GM21619 (cell line): ENCODE results near the gene ULK2.
"Not testable (repeated sequence)": the region's sequence is repeated elsewhere in the genome, so short reads cannot be mapped to it uniquely, and the experiment has no call there.

Source experiments
- ATAC-seq: cut with Tn5 transposase; IDR thresholded peaks from one replicate; pipeline ENCODE4 v1.9.1; 2021; ENCODE audit not compliant: unreplicated experiment

Gene ULK2

GRCh38 chr17:19867329-19868078 lies at the start of gene ULK2:
TSS of gene ULK2 (minus strand) at chr17:19867936. CDS start at chr17:19867417, 519 bp downstream.
- no peak for ATAC-seq

DNA sequence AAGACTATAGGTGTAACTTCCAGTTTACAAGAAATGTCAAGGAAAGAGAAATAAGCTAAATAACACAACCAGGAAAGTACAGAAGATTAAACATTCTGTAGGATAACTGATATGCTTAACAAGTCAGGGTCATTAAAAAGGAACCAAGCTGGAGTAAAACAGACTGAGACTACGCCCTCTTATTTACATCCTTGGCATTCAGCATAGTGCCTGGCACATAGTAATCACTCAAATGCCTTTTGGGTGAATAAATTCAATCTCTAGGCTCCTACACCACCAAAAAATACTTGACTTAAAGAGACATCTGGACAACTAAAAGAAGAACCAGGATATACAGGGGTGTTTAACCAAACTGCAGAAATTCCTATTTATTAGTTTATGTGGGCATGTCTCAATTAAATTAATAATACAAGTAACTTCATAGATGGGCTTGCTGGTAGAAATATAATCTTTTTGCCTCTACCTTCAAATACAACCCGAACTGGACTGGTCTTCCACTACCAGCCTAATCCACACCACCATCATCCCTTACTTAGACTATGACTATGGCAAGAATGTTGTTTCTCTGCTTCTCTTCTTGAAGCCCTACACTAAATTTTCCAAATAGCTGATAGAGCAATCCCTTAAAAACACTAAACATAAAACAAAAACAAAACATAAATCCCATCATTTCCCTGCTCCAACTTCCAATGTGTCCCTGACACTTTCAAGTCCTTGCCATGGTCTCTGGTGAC lies 47.7 kb upstream of the ULK2 start:
- no peak for ATAC-seq

GRCh38 chr17:19911033-19911432 lies 43.3 kb upstream of the ULK2 start:
- no peak for ATAC-seq

DNA sequence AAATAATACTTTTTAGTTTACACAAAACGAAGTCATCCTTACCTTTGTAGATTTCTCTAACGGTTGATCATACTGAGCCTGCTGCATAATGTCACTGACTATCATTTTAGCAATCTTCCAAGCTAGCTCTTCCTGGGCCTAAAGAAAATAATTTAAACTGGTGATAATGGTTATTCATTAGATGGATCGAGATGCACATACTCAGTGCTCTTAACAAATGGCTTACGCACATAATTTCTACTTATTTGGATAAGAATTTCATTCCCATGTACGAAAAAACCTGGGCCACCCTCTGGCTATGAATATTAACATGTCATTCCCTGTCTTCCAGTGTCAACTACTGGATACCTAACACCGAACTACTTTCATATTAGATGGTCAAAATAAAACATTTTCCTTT lies 41.4 kb upstream of the ULK2 start:
- ATAC-seq, result no peak

- ATAC-seq, result no peak
These were observed 37.8 kb upstream of the ULK2 start for GRCh38 chr17:19905502-19905901.

DNA sequence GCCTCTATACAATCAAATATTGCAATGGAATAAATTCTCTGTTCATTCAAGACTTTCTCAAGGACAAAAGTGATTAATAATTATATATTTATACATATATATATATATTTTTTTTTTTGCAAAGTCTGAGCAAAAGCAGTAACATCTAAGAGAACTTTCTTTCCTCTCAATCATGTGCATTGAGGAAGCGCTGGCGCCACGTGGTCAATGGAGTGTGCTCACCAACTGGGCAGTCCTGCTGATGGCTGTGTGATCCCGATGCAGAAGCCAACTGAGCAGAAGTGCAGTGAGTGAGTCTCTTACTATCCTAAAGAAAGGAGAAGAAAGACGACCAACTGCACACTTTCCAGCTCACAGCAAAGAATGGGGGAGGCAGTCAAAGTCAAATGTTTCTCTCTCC lies 37.2 kb upstream of the ULK2 start:
- ATAC-seq, result no peak

GRCh38 chr17:19904412-19904811 lies 36.7 kb upstream of the ULK2 start:
- ATAC-seq, result no peak

DNA sequence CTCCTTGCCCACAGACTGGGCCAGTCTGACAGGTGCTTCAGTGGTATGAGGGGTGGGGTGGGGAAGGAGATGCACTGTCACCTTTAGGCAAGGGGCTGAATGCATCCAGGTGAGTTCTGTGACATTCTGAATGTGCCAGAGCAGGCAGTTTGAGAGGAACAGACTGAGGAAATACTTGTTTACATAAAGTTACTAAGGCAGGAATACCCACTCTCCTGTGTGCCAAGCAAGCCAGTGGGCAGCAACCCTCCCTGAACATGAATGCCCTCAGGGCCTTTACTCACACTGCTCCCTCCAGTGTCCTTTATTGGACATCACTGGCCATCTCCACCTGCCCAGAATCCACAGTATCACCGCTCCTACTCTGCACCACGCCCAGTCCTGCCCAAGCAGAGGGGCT lies 33.1 kb upstream of the ULK2 start:
- no peak for ATAC-seq

- ATAC-seq, result no peak
These were observed 30.2 kb upstream of the ULK2 start for GRCh38 chr17:19897903-19898302.

- no peak for ATAC-seq
These were observed 29.5 kb upstream of the ULK2 start for GRCh38 chr17:19897090-19897837.

DNA sequence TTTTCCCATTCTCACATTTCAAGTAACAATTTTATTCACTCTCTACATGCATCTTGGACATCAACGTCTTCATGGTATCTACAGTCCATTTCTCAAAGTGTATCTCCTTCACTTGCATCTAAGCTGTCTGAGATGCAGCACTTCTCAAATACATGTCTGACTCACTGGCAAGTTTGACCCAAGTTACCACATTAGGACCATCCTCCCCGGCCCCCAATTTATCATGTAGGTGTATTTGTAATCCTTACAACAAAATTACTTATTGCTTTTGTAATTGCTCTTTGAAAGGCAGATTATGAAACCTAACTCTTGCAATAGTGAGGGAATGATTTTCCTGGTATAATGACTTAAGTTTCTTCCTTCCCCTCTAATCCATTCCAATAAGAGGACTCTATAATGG lies 28.9 kb upstream of the ULK2 start:
- ATAC-seq, result no peak

- not testable (repeated sequence) for ATAC-seq
These were observed 22.8 kb upstream of the ULK2 start for GRCh38 chr17:19890554-19890953.

DNA sequence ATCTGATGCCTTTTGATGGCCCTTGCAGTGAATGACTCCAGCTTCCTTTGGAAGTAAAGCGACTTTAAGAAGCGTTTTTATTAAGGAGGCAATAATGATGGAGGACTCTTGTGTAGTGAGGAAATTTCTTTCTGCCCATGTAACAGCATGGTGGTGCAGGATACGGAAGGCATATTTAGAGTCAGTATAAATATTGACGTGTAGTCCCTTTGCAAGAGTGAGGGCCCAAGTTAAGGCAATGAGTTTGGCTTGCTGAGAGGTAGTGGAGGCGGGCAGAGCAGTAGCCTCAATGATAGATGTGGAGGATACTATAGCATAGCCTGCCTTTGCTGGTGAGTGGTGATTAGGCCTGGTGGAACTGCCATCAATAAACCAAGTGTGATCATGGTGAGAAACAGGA lies 22.3 kb upstream of the ULK2 start:
- not testable (repeated sequence) for ATAC-seq

GRCh38 chr17:19886116-19886515 lies 18.4 kb upstream of the ULK2 start:
- ATAC-seq, result no peak

- no peak for ATAC-seq
These were observed 15.9 kb upstream of the ULK2 start for GRCh38 chr17:19883537-19884215.

DNA sequence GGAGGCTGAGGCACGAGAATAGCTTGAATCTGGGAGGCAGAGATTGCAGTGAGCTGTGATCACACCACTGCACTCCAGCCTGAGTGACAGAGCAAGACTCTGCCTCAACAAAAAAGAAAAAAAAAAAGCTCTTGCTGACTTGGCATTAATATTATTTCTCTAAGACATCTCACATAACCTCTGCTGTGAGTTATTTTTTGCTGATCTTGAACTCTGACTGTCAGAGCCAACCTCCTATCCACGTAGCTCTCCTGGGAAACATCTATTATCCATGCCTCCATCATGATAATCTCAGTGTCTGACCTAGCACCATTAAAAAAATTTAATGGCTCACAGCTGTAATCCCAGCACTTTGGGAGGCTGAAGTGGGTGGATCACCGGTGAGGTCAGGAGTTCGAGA lies 12.7 kb upstream of the ULK2 start:
- no peak for ATAC-seq

DNA sequence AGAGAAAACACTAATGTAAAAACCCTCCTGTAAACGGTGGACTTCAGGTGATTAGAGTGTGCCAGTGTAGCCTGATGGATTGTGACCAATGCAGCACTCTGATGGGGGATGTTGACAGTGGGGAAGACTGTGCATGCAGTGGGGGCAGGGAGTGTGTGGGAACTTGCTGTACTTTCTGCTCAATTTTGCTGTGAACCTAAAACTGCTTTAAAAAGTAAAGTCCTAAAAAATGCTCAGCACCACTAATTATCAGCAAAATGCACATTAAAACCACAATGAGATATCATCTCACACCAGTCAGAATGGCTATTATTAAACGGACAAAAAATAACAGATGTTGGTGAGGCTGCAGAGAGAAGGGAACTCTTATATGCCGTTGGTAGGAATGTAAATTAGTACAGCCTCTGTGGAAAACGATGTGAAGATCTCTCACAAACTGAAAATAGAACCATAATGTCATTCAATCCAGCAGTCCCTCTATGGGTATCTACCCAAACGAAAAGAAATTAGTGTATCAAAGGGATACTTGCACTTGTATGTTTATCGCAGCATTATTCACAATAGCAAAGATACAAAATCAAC lies 9.7 kb upstream of the ULK2 start:
- ATAC-seq, result no peak

DNA sequence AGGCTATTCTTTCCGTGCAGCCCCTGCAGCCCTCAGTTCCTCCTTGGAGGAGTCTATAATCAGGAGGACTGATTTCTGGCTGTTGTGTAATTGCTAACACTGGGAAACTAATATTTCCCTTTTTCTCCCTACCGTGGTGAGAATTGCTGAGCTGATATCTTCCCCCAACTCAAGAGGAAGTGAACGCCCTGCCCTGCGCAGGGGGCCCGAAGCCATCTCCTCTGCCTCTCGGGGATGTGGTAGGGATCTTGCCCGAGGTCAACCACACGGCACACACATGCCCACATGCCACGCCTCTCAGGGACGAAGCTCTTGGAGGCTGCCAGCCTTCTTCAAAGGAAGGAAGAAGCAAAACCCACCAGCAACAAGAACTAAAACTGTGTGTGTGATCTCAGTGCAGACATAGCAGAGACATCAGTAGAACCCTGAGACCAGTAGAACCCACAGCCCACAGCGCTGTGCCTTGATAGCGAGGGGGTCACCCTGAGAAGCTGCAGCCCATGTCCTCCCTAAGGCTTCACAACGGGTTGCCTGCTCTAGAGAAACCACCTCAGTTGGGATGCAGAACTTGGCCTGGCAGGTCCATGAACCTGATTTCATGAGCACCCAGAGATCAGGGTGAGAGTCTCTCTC lies 8.9 kb upstream of the ULK2 start:
- no peak for ATAC-seq

- no peak for ATAC-seq
These were observed 6.5 kb upstream of the ULK2 start for GRCh38 chr17:19874256-19874655.

GRCh38 chr17:19873346-19873745 lies 5.6 kb upstream of the ULK2 start:
- no peak for ATAC-seq

- no peak for ATAC-seq
These were observed 301 bp upstream of the ULK2 start for GRCh38 chr17:19868079-19868395.
